Measurements from ENCODE around the gene ZNF750.

ZNF750 gene

GRCh38 chr17:82839617-82840292 lies at the start of gene ZNF750:
ZNF750 (minus strand) TSS chr17:82840022; CDS start chr17:82832454, 7,568 bp downstream.
- no peak for DNase-seq

- DNase-seq, result no peak
These were observed 49.0 kb upstream of the ZNF750 start for GRCh38 chr17:82888583-82889495.

- DNase-seq, result no peak
These were observed 47.7 kb upstream of the ZNF750 start for GRCh38 chr17:82887255-82888164.

- DNase-seq, result no peak
These were observed 45.1 kb upstream of the ZNF750 start for GRCh38 chr17:82884970-82885353.

GRCh38 chr17:82884341-82884969 lies 44.6 kb upstream of the ZNF750 start:
- no peak for DNase-seq

- no peak for DNase-seq
These were observed 43.7 kb upstream of the ZNF750 start for GRCh38 chr17:82883419-82884031.

- no peak for DNase-seq
These were observed 43.0 kb upstream of the ZNF750 start for GRCh38 chr17:82882715-82883418.

GRCh38 chr17:82881900-82882714 lies 42.3 kb upstream of the ZNF750 start:
- DNase-seq, result no peak

GRCh38 chr17:82881324-82881823 lies 41.6 kb upstream of the ZNF750 start:
- no peak for DNase-seq

GRCh38 chr17:82880620-82881323 lies 41.0 kb upstream of the ZNF750 start:
- DNase-seq, result no peak

- no peak for DNase-seq
These were observed 39.4 kb upstream of the ZNF750 start for GRCh38 chr17:82879241-82879640.

GRCh38 chr17:82878527-82878926 lies 38.7 kb upstream of the ZNF750 start:
- no peak for DNase-seq

- no peak for DNase-seq
These were observed 37.0 kb upstream of the ZNF750 start for GRCh38 chr17:82876602-82877379.

- DNase-seq, result no peak
These were observed 36.3 kb upstream of the ZNF750 start for GRCh38 chr17:82876149-82876548.

GRCh38 chr17:82875407-82875856 lies 35.6 kb upstream of the ZNF750 start:
- no peak for DNase-seq

- DNase-seq, result no peak
These were observed 34.4 kb upstream of the ZNF750 start for GRCh38 chr17:82874011-82874835.

- no peak for DNase-seq
These were observed 33.7 kb upstream of the ZNF750 start for GRCh38 chr17:82873521-82873920.
